ENCODE measurements around the gene DOCK2. TPM values are rescaled to one million over a fixed set of nuclear protein-coding genes. Genes with fewer than 3 reads are reported as not detected.
A peak's percentile ranks its signal among the peaks of the same experiment; 100 is the strongest.
"Not testable (repeated sequence)": the region's sequence is repeated elsewhere in the genome, so short reads cannot be mapped to it uniquely, and the experiment has no call there.

The DOCK2 gene
- 206 and 215 TPM in 2 replicates for total RNA-seq

- intact Hi-C loops (cut with micrococcal nuclease) = loop anchor here (1.0 to 5.0 kb wide), 3 partner anchors 34 to 170 kb away; partner anchors contain the start of gene SPDL1
- Mint-ChIP-seq H3K4me3 (peak within 1 kb of the TSS; percentile 91), H3K27me3 (peaks cover 9% of the 10 kb centered on the region), H3K36me3 (ENCODE audit: low read depth) (peaks cover 40% of the 10 kb centered on the region), H3K9me3 (peaks cover 5% of the 10 kb centered on the region), H3K4me1 (peaks cover 41% of the 10 kb centered on the region), H3K27ac (peak within 1 kb of the TSS; percentile 95)
- peak; percentile 92 for DNase-seq
These were observed at the start of gene DOCK2 for GRCh38 chr5:169637085-169637548. TSS of gene DOCK2 (plus strand) at chr5:169637275. CDS start at chr5:169637327, 52 bp downstream.

GRCh38 chr5:169590602-169591001 lies 46.5 kb upstream of the DOCK2 start:
- no peak overlapping the region for H3K4me3 Mint-ChIP-seq
- H3K36me3 Mint-ChIP-seq (ENCODE audit: low read depth) = peaks cover 44% of the 10 kb centered on the region
- peaks cover 18% of the 10 kb centered on the region for H3K4me1 Mint-ChIP-seq
- DNase-seq = no peak
- no peak overlapping the region for H3K27ac Mint-ChIP-seq
- H3K9me3 Mint-ChIP-seq = no peaks in the 10 kb centered on the region
- intact Hi-C loops (cut with micrococcal nuclease) = no loop called here
- no peaks in the 10 kb centered on the region for H3K27me3 Mint-ChIP-seq

GRCh38 chr5:169591636-169592035 lies 45.4 kb upstream of the DOCK2 start:
- Mint-ChIP-seq H3K4me1 (peaks cover 7% of the 10 kb centered on the region), H3K27me3 (no peaks in the 10 kb centered on the region), H3K36me3 (ENCODE audit: low read depth) (peaks cover 46% of the 10 kb centered on the region), H3K9me3 (no peaks in the 10 kb centered on the region), H3K27ac (no peak overlapping the region), H3K4me3 (no peak overlapping the region)
- no peak for DNase-seq
- intact Hi-C loops (cut with micrococcal nuclease) = no loop called here

DNA sequence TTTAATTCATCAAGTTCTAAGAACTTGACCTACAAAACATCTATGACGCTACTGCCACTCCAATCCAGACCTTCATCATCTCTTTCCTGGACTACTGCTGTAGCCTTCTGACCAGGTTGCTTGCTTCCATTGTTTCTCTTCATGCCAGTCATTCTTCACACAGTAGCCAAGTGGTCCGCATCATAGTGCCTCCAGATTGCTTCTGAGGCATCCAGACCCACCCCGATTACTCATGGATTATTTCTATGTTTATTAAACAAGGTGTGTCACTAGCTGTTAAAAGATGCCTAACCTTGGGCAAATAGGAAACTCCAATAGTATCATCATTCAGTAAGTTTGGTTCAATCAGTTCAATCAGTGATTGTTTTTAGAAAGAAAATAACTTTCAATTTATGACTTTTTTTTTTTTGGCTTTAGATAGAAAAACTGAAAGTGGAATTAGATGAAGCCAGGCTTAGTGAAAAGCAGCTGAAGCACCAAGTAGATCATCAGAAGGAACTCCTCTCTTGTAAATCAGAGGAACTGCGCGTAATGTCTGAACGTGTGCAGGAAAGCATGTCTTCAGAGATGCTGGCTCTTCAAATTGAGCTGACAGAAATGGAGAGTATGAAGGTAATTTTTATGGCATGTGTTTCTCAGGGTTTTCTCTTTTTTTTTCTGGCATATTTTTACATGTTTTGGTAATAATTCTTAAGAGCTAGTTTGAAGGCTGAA lies 44.0 kb upstream of the DOCK2 start:
- peaks cover 2% of the 10 kb centered on the region for H3K4me1 Mint-ChIP-seq
- no peak overlapping the region for H3K27ac Mint-ChIP-seq
- intact Hi-C loops (cut with micrococcal nuclease) = no loop called here
- no peaks in the 10 kb centered on the region for H3K9me3 Mint-ChIP-seq
- no peak overlapping the region for H3K4me3 Mint-ChIP-seq
- no peaks in the 10 kb centered on the region for H3K27me3 Mint-ChIP-seq
- no peak for DNase-seq
- H3K36me3 Mint-ChIP-seq (ENCODE audit: low read depth) = peaks cover 57% of the 10 kb centered on the region

DNA sequence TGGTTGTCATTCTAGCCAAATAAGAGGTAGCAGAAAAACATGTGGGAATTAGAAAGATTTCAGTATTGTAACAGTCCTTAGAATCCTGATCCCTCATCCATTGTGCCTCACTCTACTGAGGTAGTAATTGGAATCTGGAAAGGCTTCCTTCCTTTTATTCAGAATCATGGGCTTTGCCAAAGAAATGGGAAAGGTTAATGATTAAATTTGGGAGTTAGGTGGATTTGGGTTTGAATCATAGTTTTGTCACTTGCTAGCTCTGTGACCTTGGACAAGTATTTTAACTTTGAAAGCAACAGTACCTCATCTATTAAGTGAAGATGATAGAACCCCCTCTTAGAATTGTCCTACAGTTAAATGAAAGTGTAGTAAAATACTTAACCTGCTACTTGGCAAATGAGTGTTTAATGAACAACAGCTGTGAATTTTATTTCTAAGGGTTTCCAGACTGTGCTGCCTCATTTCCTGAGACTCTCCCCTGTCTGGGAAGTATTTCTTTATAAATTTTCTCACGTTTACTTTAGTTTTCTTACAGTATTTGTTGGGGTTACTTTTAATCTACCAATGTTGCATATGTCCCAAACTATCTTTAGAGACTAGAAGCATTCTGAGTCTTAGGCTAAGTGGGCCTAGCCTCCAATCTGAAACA lies 41.8 kb upstream of the DOCK2 start:
- intact Hi-C loops (cut with micrococcal nuclease) = no loop called here
- peaks cover 2% of the 10 kb centered on the region for H3K4me1 Mint-ChIP-seq
- no peaks in the 10 kb centered on the region for H3K27me3 Mint-ChIP-seq
- no peaks in the 10 kb centered on the region for H3K9me3 Mint-ChIP-seq
- H3K4me3 Mint-ChIP-seq = no peak overlapping the region
- H3K36me3 Mint-ChIP-seq (ENCODE audit: low read depth) = peaks cover 52% of the 10 kb centered on the region
- H3K27ac Mint-ChIP-seq = no peak overlapping the region
- no peak for DNase-seq

GRCh38 chr5:169599451-169599850 lies 37.6 kb upstream of the DOCK2 start:
- H3K9me3 Mint-ChIP-seq = no peaks in the 10 kb centered on the region

GRCh38 chr5:169602535-169602934 lies 34.5 kb upstream of the DOCK2 start:
- Mint-ChIP-seq H3K27me3 (peaks cover 3% of the 10 kb centered on the region), H3K4me1 (no peaks in the 10 kb centered on the region), H3K36me3 (ENCODE audit: low read depth) (peaks cover 38% of the 10 kb centered on the region), H3K27ac (no peak overlapping the region), H3K9me3 (no peaks in the 10 kb centered on the region), H3K4me3 (no peak overlapping the region)
- intact Hi-C loops (cut with micrococcal nuclease) = no loop called here
- no peak for DNase-seq

More at GRCh38 chr5:169599451-169599850, 37.6 kb upstream of the DOCK2 start:
- Mint-ChIP-seq H3K4me3 (no peak overlapping the region), H3K4me1 (no peaks in the 10 kb centered on the region), H3K36me3 (ENCODE audit: low read depth) (peaks cover 48% of the 10 kb centered on the region), H3K27me3 (no peaks in the 10 kb centered on the region), H3K27ac (no peak overlapping the region)
- intact Hi-C loops (cut with micrococcal nuclease) = no loop called here
- DNase-seq = no peak

- Mint-ChIP-seq H3K36me3 (ENCODE audit: low read depth) (peaks cover 22% of the 10 kb centered on the region), H3K4me3 (no peak overlapping the region), H3K27me3 (peaks cover 27% of the 10 kb centered on the region), H3K4me1 (no peaks in the 10 kb centered on the region), H3K9me3 (no peaks in the 10 kb centered on the region), H3K27ac (no peak overlapping the region)
- intact Hi-C loops (cut with micrococcal nuclease) = no loop called here
- no peak for DNase-seq
These were observed 30.8 kb upstream of the DOCK2 start for GRCh38 chr5:169606279-169606678.

GRCh38 chr5:169607882-169608281 lies 29.2 kb upstream of the DOCK2 start:
- H3K27ac Mint-ChIP-seq = no peak overlapping the region
- no peak for DNase-seq
- H3K4me1 Mint-ChIP-seq = no peaks in the 10 kb centered on the region
- no peak overlapping the region for H3K4me3 Mint-ChIP-seq
- H3K9me3 Mint-ChIP-seq = peaks cover 4% of the 10 kb centered on the region
- intact Hi-C loops (cut with micrococcal nuclease) = no loop called here
- peaks cover 11% of the 10 kb centered on the region for H3K36me3 Mint-ChIP-seq (ENCODE audit: low read depth)
- peaks cover 41% of the 10 kb centered on the region for H3K27me3 Mint-ChIP-seq

- intact Hi-C loops (cut with micrococcal nuclease) = no loop called here
- Mint-ChIP-seq H3K27me3 (peaks cover 49% of the 10 kb centered on the region), H3K4me1 (no peaks in the 10 kb centered on the region), H3K9me3 (peaks cover 10% of the 10 kb centered on the region), H3K27ac (no peak overlapping the region), H3K36me3 (ENCODE audit: low read depth) (peaks cover 5% of the 10 kb centered on the region), H3K4me3 (no peak overlapping the region)
- no peak for DNase-seq
These were observed 27.4 kb upstream of the DOCK2 start for GRCh38 chr5:169609716-169610115.

- Mint-ChIP-seq H3K27ac (no peak overlapping the region), H3K9me3 (peaks cover 10% of the 10 kb centered on the region), H3K36me3 (ENCODE audit: low read depth) (peaks cover under 1% of the 10 kb centered on the region), H3K27me3 (peaks cover 53% of the 10 kb centered on the region), H3K4me1 (no peaks in the 10 kb centered on the region), H3K4me3 (no peak overlapping the region)
- intact Hi-C loops (cut with micrococcal nuclease) = no loop called here
- DNase-seq = no peak
These were observed 26.5 kb upstream of the DOCK2 start for GRCh38 chr5:169610606-169611005.

DNA sequence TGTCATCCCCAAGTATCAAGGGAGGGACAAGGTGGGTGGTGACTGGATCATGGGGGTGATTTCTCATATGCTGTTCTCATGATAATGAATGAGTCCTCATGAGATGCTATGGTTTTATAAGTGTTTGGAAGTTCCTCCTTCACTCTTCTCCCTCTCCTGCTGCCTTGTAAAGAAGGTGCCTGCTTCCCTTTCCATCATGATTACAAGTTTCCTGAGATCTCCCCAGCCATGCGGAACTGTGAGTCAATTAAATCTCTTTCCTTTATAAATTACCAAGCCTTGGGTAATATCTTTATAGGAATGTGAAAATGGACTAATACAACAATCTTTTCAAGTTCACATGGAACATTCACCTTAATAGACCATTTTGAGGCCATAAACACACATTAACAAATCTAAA lies 21.5 kb upstream of the DOCK2 start:
- no peak for DNase-seq
- Mint-ChIP-seq H3K27me3 (peaks cover 58% of the 10 kb centered on the region), H3K4me3 (no peak overlapping the region), H3K27ac (no peak overlapping the region), H3K36me3 (ENCODE audit: low read depth) (no peaks in the 10 kb centered on the region), H3K9me3 (peaks cover 14% of the 10 kb centered on the region), H3K4me1 (no peaks in the 10 kb centered on the region)
- intact Hi-C loops (cut with micrococcal nuclease) = no loop called here

GRCh38 chr5:169624307-169624706 lies 12.8 kb upstream of the DOCK2 start:
- H3K4me1 Mint-ChIP-seq; DNase-seq; H3K27ac Mint-ChIP-seq; intact Hi-C loops (cut with micrococcal nuclease); H3K4me3 Mint-ChIP-seq; H3K36me3 Mint-ChIP-seq (ENCODE audit: low read depth): not testable (repeated sequence)
- peaks cover 31% of the 10 kb centered on the region for H3K27me3 Mint-ChIP-seq
- peaks cover 10% of the 10 kb centered on the region for H3K9me3 Mint-ChIP-seq

DNA sequence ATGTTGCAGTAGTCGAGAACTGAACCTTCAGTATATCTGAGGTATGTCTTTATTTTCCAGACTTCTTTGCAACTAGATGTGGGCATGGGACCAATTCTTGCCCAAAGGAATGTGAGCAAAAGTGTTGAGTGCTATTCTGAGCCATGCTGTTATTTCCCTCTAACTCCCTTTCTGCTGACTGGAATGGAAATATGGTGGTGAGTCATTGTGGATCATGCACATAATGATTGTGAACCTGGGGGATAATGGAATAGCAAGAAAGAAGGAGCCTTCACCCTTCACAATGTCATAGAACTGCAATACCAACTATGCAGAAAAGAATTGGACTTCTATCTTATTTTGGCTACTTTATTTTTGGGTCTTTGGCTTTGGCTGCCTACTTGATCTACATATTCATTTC lies 10.3 kb upstream of the DOCK2 start:
- Mint-ChIP-seq H3K4me1 (peaks cover 7% of the 10 kb centered on the region), H3K9me3 (peaks cover 17% of the 10 kb centered on the region), H3K4me3 (no peak overlapping the region), H3K27ac (no peak overlapping the region), H3K27me3 (peaks cover 22% of the 10 kb centered on the region), H3K36me3 (ENCODE audit: low read depth) (no peaks in the 10 kb centered on the region)
- no peak for DNase-seq
- intact Hi-C loops (cut with micrococcal nuclease) = no loop called here
